Thyroid gland (tissue), 4 donors: ENCODE data around the gene SLC25A46.

ENCODE experiments used
- POLR2A ChIP-seq, 2 donors: fragments of 450-650 bp; IDR thresholded peaks; one replicate each; pipeline ENCODE4 v1.6.1; 2017; ENCODE audit warnings: antibody characterized with exemption in 2 of 2, mild to moderate bottlenecking in 2 of 2, moderate library complexity in 1 of 2
- TF ChIP-seq, protein P1 (sequence below), 6 experiments: fragments of 200-600 bp in 3 of 6; fragments of 450-650 bp in 3 of 6; sonication (generic) in 3 of 6; IDR thresholded peaks; one replicate each; pipeline ENCODE4 v1.5.1; 2016 to 2019; ENCODE audit warnings: antibody characterized with exemption in 6 of 6, mild to moderate bottlenecking in 2 of 6, inconsistent platforms in 1 of 6, moderate library complexity in 1 of 6

DNA sequence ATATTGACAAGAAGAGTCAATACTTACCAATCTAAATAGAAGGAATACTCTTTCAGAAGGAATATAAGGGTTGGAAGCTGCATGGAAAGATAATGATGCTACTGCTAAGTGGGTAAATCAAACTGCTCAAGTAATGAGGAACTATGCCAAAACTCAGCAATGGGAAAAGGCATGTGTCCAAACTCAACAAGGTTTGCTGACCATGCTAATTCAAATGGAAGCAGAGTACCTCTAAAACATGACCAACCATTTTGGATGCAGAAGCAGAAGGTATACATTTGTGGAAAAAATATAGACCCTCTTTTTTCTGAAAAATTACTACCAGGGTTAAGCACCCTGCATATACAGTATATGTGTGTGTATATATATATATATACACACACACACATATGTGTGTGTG is 33.5 kb upstream of the SLC25A46 start:
- TF ChIP-seq, protein P1, sequence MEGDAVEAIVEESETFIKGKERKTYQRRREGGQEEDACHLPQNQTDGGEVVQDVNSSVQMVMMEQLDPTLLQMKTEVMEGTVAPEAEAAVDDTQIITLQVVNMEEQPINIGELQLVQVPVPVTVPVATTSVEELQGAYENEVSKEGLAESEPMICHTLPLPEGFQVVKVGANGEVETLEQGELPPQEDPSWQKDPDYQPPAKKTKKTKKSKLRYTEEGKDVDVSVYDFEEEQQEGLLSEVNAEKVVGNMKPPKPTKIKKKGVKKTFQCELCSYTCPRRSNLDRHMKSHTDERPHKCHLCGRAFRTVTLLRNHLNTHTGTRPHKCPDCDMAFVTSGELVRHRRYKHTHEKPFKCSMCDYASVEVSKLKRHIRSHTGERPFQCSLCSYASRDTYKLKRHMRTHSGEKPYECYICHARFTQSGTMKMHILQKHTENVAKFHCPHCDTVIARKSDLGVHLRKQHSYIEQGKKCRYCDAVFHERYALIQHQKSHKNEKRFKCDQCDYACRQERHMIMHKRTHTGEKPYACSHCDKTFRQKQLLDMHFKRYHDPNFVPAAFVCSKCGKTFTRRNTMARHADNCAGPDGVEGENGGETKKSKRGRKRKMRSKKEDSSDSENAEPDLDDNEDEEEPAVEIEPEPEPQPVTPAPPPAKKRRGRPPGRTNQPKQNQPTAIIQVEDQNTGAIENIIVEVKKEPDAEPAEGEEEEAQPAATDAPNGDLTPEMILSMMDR (IDR thresholded peaks at IDR 0.05): no peak
- no peak for TF ChIP-seq POLR2A (IDR thresholded peaks at IDR 0.05)
